Smooth muscle cell (in vitro differentiated cells): ENCODE results near the gene MRPS25. TPM values are rescaled to one million over a fixed set of nuclear protein-coding genes. Genes with fewer than 3 reads are reported as not detected.

Experiments
- DNase-seq: peaks from one replicate; lab custom pipeline; 2025; ENCODE audit not compliant: unreplicated experiment; lab: John Stamatoyannopoulos, UW
- H2AFZ ChIP-seq: fragments of 200-600 bp; sonication (generic); 2 replicates; pipeline ENCODE4 v1.6.0; 2016; ENCODE audit warnings: antibody characterized with exemption, low read depth, mild to moderate bottlenecking
- H3F3A ChIP-seq: fragments of 200-600 bp; sonication (generic); 2 replicates; pipeline ENCODE4 v1.6.0; 2017; ENCODE audit warnings: antibody characterized with exemption, low read depth
- H3K27ac ChIP-seq: fragments of 200-600 bp; sonication (generic); 2 replicates; pipeline ENCODE4 v1.5.1; 2016; ENCODE audit warnings: low read depth, mild to moderate bottlenecking
- H3K27me3 ChIP-seq: fragments of 200-600 bp; sonication (generic); 2 replicates; pipeline ENCODE4 v1.6.1; 2016; ENCODE audit warnings: low read depth, mild to moderate bottlenecking
- H3K36me3 ChIP-seq: fragments of 200-600 bp; sonication (generic); 2 replicates; pipeline ENCODE4 v1.5.1; 2016; ENCODE audit warnings: low read depth
- H3K4me1 ChIP-seq: fragments of 200-600 bp; sonication (generic); 2 replicates; pipeline ENCODE4 v1.5.1; 2016; ENCODE audit warnings: low read depth
- H3K4me2 ChIP-seq: fragments of 200-600 bp; sonication (generic); 2 replicates; pipeline ENCODE4 v1.6.0; 2016; ENCODE audit warnings: mild to moderate bottlenecking
- H3K4me3 ChIP-seq: fragments of 200-600 bp; sonication (generic); 2 replicates; pipeline ENCODE4 v1.5.1; 2016; ENCODE audit warnings: mild to moderate bottlenecking
- H3K79me2 ChIP-seq: fragments of 200-600 bp; sonication (generic); 2 replicates; pipeline ENCODE4 v1.6.0; 2016; ENCODE audit warnings: low read depth, mild to moderate bottlenecking
- H3K9ac ChIP-seq: fragments of 200-600 bp; sonication (generic); 2 replicates; pipeline ENCODE4 v1.6.0; 2016; ENCODE audit warnings: low read depth
- H3K9me3 ChIP-seq: fragments of 200-600 bp; sonication (generic); replicated peaks from 2 replicates; pipeline ENCODE4 v1.5.1; 2016; ENCODE audit warnings: low read depth
- H4K20me1 ChIP-seq: fragments of 200-600 bp; sonication (generic); 2 replicates; pipeline ENCODE4 v1.6.0; 2016; ENCODE audit warnings: low read depth
- WGBS: methylation state at CpG from one replicate; pipeline ENCODE4 v1.1.7; 2016; ENCODE audit warnings: low lambda C conversion rate; 5-methylcytosine and 5-hydroxymethylcytosine counted together
- polyA plus RNA-seq: library from polyadenylated mRNA; unstranded; fragments of >200 nt; fragmentation: Nextera tagmentation; extraction: Ambion mirVana; gene quantifications from 2 replicates; pipeline ENCODE4 v1.2.1, GENCODE V29; 2016
- total RNA-seq: library from RNA; depleted of rRNA; stranded (reverse); fragments of >200 nt; gene quantifications from 2 replicates; pipeline ENCODE4 v1.2.3, GENCODE V29; 2014
- TF ChIP-seq, protein P1 (sequence below): fragments of 200-600 bp; sonication (generic); IDR thresholded peaks from 2 replicates; pipeline ENCODE4 v1.5.1; 2017; ENCODE audit warnings: borderline replicate concordance, mild to moderate bottlenecking, antibody characterized with exemption; ENCODE audit not compliant: insufficient read depth, poor library complexity, severe bottlenecking

MRPS25 gene
- total and polyA plus RNA-seq, 2 experiments from 2014 or later: 18.9 to 22.1 TPM

DNA sequence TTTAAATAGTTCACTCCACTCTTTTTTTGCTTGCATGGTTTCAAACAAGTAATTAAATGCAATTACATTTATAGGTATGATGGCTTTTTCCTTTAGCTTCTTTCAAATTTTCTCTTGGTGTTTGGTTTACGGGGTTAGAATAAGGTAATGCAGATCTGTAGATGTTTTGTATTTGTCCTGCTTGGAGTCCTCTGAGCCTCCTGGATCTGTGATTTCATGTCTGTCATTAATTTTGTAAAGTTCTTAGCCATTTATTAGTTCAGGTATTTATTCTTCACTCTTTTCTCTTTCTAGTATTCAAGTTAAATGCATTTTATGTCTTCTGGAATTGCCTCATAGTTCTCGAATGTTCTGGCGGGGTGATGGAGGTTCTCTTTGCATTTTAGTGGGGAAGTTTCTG, 1.4 kb upstream of the MRPS25 start:
- WGBS: 96% methylated on average over 3 of the region's 3 CpGs
- Histone ChIP-seq H3F3A (no peaks in the 10 kb centered on the region), H3K4me3 (no peak overlapping the region), H3K36me3 (no peaks in the 10 kb centered on the region), H3K27ac (no peak overlapping the region), H3K9me3 (no peaks in the 10 kb centered on the region), H4K20me1 (peaks cover 6% of the 10 kb centered on the region), H3K79me2 (peaks cover 21% of the 10 kb centered on the region), H3K4me1 (peaks cover 10% of the 10 kb centered on the region), H3K9ac (no peak overlapping the region), H3K4me2 (no peak overlapping the region), H2AFZ (no peak overlapping the region), H3K27me3 (no peaks in the 10 kb centered on the region)
- DNase-seq: no peak
- TF ChIP-seq, protein P1, sequence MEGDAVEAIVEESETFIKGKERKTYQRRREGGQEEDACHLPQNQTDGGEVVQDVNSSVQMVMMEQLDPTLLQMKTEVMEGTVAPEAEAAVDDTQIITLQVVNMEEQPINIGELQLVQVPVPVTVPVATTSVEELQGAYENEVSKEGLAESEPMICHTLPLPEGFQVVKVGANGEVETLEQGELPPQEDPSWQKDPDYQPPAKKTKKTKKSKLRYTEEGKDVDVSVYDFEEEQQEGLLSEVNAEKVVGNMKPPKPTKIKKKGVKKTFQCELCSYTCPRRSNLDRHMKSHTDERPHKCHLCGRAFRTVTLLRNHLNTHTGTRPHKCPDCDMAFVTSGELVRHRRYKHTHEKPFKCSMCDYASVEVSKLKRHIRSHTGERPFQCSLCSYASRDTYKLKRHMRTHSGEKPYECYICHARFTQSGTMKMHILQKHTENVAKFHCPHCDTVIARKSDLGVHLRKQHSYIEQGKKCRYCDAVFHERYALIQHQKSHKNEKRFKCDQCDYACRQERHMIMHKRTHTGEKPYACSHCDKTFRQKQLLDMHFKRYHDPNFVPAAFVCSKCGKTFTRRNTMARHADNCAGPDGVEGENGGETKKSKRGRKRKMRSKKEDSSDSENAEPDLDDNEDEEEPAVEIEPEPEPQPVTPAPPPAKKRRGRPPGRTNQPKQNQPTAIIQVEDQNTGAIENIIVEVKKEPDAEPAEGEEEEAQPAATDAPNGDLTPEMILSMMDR: no peak

DNA sequence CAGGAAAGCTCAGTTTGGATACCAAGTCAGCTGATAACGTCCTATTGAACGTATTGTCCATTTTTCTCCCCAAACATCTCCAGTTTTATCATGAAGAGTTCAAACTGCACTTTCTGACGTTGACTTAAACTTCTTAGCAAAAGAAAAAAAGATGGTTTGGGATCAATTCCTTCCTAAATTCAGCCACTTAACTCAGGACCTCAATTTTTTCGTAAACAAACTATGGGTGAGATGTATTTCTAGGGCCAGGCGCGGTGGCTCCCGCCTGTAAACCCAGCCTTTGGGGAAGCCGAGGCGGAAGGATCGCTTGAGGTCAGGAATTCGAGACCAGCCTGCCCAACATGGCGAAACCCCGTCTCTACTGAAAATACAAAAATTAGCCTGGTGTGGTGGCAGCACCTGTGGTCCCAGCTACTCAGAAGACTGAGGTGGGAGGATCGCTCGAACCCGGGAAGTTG, 464 bp upstream of the MRPS25 start:
- TF ChIP-seq, protein P1: no peak
- Histone ChIP-seq H3K36me3 (no peaks in the 10 kb centered on the region), H3K4me1 (peaks cover 10% of the 10 kb centered on the region), H3K4me3 (peak overlapping the region; percentile 87), H3K79me2 (peaks cover 21% of the 10 kb centered on the region), H3K9me3 (no peaks in the 10 kb centered on the region), H3F3A (no peaks in the 10 kb centered on the region), H2AFZ (peak overlapping the region; percentile 85), H4K20me1 (peaks cover 6% of the 10 kb centered on the region), H3K27ac (no peak overlapping the region), H3K27me3 (no peaks in the 10 kb centered on the region), H3K9ac (no peak overlapping the region), H3K4me2 (peak overlapping the region; percentile 97)
- 61% methylated on average over 16 of the region's 16 CpGs for WGBS
- no peak for DNase-seq

DNA sequence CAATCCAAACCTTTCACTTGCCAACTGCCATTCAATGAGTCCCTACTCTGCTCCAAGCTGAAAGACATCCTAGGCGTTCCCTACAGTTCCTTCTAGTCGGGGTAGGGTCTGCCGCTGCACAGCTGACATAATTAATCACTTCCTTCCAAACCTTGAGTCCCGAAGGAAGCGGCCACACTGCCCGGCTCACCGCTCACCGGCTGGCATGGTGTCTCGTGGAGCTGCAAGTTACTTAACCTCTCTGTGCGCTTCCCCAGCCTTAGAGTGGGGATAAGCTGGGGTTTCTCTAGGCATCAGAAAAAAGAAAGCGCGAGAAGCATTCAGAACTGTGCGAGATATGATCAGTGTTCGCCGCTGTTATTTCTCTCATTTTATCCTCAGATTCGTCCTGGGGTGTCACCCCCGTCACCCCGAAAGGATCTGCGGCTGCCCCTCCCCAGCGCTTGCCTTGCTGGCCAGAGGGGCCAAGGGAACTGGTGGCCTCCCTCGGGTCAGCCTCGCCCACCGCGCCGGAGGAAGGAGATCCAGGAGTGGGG, 748 bp downstream of the MRPS25 start:
- Histone ChIP-seq H3K27me3 (no peaks in the 10 kb centered on the region), H3K36me3 (no peaks in the 10 kb centered on the region), H3K4me3 (peak overlapping the region; percentile 87), H3K27ac (peak overlapping the region; percentile 47), H2AFZ (peak overlapping the region; percentile 85), H4K20me1 (peaks cover 6% of the 10 kb centered on the region), H3K4me1 (peaks cover 10% of the 10 kb centered on the region), H3K79me2 (peaks cover 27% of the 10 kb centered on the region), H3K4me2 (peak overlapping the region; percentile 97), H3F3A (no peaks in the 10 kb centered on the region), H3K9me3 (no peaks in the 10 kb centered on the region), H3K9ac (peak overlapping the region; percentile 84)
- 3% methylated on average over 25 of the region's 25 CpGs for WGBS
- TF ChIP-seq, protein P1: no peak
- DNase-seq: no peak
